Activated T-cell treated with anti-CD3 and anti-CD28 coated beads for 4 hours (primary cell): ENCODE measurements around the gene PNMT.

Experiments used
- DNase-seq: peaks from one replicate; pipeline ENCODE4 v3.0.0-alpha.2; 2020

Gene PNMT

DNA sequence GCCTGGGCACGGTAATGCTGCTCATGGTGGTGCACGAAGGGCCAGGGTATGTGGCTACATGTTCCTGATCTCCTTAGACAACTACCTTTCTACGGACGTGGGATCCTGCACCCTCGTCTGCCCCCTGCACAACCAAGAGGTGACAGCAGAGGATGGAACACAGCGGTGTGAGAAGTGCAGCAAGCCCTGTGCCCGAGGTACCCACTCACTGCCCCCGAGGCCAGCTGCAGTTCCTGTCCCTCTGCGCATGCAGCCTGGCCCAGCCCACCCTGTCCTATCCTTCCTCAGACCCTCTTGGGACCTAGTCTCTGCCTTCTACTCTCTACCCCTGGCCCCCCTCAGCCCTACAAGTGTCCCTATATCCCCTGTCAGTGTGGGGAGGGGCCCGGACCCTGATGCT, 43.6 kb downstream of the PNMT start:
- DNase-seq = no peak

- DNase-seq = no peak
These were observed 46.0 kb downstream of the PNMT start for GRCh38 chr17:39714234-39714633.

GRCh38 chr17:39715375-39716072, 47.3 kb downstream of the PNMT start:
- no peak for DNase-seq

GRCh38 chr17:39716073-39716818, 48.0 kb downstream of the PNMT start:
- no peak for DNase-seq

- DNase-seq = no peak
These were observed 48.8 kb downstream of the PNMT start for GRCh38 chr17:39716879-39717536.

GRCh38 chr17:39717660-39718059, 49.4 kb downstream of the PNMT start:
- DNase-seq = no peak

DNA sequence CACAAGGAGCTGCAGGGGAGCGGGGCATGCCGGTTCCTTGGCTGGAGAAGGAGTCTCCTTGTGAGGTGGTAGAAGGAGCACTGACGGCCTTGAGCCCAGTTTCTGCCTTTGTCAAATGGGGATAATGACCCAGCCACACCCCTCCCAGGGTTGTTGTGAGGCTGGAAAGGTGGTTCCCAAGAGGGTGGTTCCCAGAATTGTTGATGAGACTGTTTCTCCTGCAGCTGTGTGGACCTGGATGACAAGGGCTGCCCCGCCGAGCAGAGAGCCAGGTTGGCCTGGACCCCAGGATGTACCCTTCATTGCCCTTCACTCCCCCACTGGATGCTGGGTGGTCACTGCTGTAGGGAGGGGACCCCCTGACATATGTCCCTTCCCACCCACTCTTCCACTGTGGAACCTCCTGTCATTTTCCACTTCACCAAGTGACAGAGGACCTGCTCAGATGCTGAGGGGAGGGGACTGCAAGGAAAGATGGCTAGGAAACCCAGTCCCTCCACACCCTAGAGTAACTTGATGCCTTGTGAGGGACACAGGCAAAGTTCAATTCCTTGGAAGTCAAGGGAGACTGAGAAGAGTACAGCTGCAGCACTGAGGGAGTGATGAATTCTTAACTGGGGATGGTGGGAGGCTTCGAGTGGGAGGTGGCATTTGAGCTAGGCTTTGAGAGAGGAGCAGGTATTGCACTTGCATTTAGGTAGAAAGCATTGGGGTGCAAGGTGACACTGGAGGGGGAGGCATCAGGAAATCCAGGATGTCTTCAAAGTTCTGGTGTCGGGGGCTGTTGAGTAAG, 51.5 kb downstream of the PNMT start:
- no peak for DNase-seq
